ENCODE results near the gene EIF4A2.

The EIF4A2 gene

GRCh38 chr3:186783058-186783730 lies at the start of gene EIF4A2:
Gene EIF4A2 (plus strand): TSS chr3:186783577. CDS start chr3:186783611, 34 bp downstream.
- DNase-seq (ENCODE audit: low spot score): peak; percentile 87
- peak within 1 kb of the TSS; percentile 98 for H3K4me3 ChIP-seq (ENCODE audit: severe bottlenecking)
- TF ChIP-seq CTCF (IDR thresholded peaks at IDR 0.05; ENCODE audit: poor library complexity, severe bottlenecking): no peak
- H3K36me3 ChIP-seq (ENCODE audit: low read depth): peaks cover 48% of the 10 kb centered on the region
- H3K9me3 ChIP-seq (ENCODE audit: severe bottlenecking): no peaks in the 10 kb centered on the region
- peaks cover 14% of the 10 kb centered on the region for H3K4me1 ChIP-seq (ENCODE audit: insufficient read depth, poor library complexity, severe bottlenecking)
- H3K27me3 ChIP-seq (ENCODE audit: insufficient read depth, poor library complexity, severe bottlenecking): no peaks in the 10 kb centered on the region
- peak within 1 kb of the TSS; percentile 91 for H3K27ac ChIP-seq (ENCODE audit: poor library complexity, severe bottlenecking)
- ATAC-seq (ENCODE audit: low read depth): peak; percentile 58

DNA sequence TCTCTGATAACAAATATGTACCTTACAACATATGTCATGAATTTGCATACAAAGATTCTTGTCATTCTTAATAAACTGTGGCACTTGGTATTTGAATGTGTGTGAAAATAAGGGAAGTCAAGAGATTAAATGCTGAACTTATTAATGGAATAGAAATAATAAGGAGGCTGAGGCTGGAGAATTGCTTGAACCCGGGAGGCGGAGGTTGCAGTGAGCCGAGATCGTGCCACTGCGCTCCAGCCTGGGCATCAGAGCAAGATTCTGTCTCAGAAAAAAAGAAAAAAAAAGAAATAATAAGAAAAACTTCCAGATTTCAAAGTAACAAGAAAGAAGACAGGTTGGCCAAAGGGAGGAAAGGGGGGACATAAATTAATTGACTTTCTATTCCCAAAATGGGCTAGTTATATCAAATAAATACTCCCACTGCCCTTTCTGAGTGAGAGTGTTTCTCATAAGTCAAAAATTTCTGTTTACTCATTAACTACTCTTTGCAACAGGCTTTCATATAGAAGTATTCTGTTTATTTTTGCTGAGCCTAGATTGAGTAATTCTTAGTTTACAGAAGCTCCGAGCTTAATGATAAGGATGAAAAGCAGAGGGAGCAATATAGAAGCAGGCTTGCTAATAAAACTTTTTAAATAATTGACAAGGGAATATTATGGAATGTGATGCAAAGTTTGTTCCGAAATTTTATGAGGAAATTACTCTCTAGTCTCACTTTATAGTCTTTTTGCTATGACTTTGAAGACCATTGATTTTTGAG lies 40.6 kb upstream of the EIF4A2 start:
- no peak for TF ChIP-seq CTCF (IDR thresholded peaks at IDR 0.05; ENCODE audit: poor library complexity, severe bottlenecking)
- Histone ChIP-seq H3K9me3 (ENCODE audit: severe bottlenecking) (no peaks in the 10 kb centered on the region), H3K27me3 (ENCODE audit: insufficient read depth, poor library complexity, severe bottlenecking) (no peaks in the 10 kb centered on the region), H3K36me3 (ENCODE audit: low read depth) (no peaks in the 10 kb centered on the region), H3K4me1 (ENCODE audit: insufficient read depth, poor library complexity, severe bottlenecking) (peaks cover 8% of the 10 kb centered on the region), H3K4me3 (ENCODE audit: severe bottlenecking) (no peak overlapping the region), H3K27ac (ENCODE audit: poor library complexity, severe bottlenecking) (no peak overlapping the region)
- DNase-seq (ENCODE audit: low spot score) (no peak), ATAC-seq (ENCODE audit: low read depth) (no peak)

DNA sequence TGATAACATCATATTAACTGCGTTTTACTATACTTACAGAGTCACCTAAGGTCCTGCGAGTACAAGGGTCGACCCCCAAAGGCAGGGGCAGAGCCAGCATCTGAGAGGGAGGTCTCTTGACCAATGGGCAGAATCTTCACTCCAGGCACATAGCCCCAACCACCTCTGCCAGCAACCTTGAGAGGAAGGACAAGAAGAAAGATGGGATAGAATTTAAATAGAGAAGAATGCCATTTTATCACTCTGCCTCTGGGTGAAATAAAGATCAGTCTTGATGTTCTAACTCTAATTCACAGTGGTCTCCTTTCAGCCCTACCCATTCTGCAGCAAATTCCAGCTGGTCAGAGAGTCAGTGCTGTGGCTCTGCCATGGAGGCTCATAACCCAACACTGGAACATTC lies 39.7 kb upstream of the EIF4A2 start:
- H3K27ac ChIP-seq (ENCODE audit: poor library complexity, severe bottlenecking): no peak overlapping the region
- peaks cover 8% of the 10 kb centered on the region for H3K4me1 ChIP-seq (ENCODE audit: insufficient read depth, poor library complexity, severe bottlenecking)
- H3K4me3 ChIP-seq (ENCODE audit: severe bottlenecking): no peak overlapping the region
- ATAC-seq (ENCODE audit: low read depth) (no peak), DNase-seq (ENCODE audit: low spot score) (no peak)
- TF ChIP-seq CTCF (IDR thresholded peaks at IDR 0.05; ENCODE audit: poor library complexity, severe bottlenecking): no peak
- no peaks in the 10 kb centered on the region for H3K36me3 ChIP-seq (ENCODE audit: low read depth)
- no peaks in the 10 kb centered on the region for H3K27me3 ChIP-seq (ENCODE audit: insufficient read depth, poor library complexity, severe bottlenecking)
- no peaks in the 10 kb centered on the region for H3K9me3 ChIP-seq (ENCODE audit: severe bottlenecking)

- ATAC-seq (ENCODE audit: low read depth): peak; percentile 97
- H3K27me3 ChIP-seq (ENCODE audit: insufficient read depth, poor library complexity, severe bottlenecking): no peaks in the 10 kb centered on the region
- H3K27ac ChIP-seq (ENCODE audit: poor library complexity, severe bottlenecking): peak overlapping the region; percentile 43
Measured at GRCh38 chr3:186746008-186746407, 37.4 kb upstream of the EIF4A2 start.

More at GRCh38 chr3:186746008-186746407, 37.4 kb upstream of the EIF4A2 start:
- no peak for TF ChIP-seq CTCF (IDR thresholded peaks at IDR 0.05; ENCODE audit: poor library complexity, severe bottlenecking)
- Histone ChIP-seq H3K9me3 (ENCODE audit: severe bottlenecking) (no peaks in the 10 kb centered on the region), H3K4me1 (ENCODE audit: insufficient read depth, poor library complexity, severe bottlenecking) (peaks cover 8% of the 10 kb centered on the region), H3K36me3 (ENCODE audit: low read depth) (no peaks in the 10 kb centered on the region), H3K4me3 (ENCODE audit: severe bottlenecking) (no peak overlapping the region)
- DNase-seq (ENCODE audit: low spot score): no peak

Data from RWPE2 (cell line).